Tibial nerve (tissue), 4 donors: Measurements from ENCODE around the gene SMPD2.

ENCODE experiments used
- CTCF ChIP-seq, 5 experiments: fragments of 200-600 bp in 3 of 5; fragments of 450-650 bp in 2 of 5; sonication (generic) in 3 of 5; IDR thresholded peaks; one replicate each; pipeline ENCODE4 v1.5.1; 2016 to 2019; ENCODE audit warnings: antibody characterized with exemption in 5 of 5, mild to moderate bottlenecking in 3 of 5, moderate library complexity in 2 of 5
- EP300 ChIP-seq, 2 donors: sonication (generic); formaldehyde crosslinking; IDR thresholded peaks; one replicate each; pipeline ENCODE4 v1.6.1; 2017; ENCODE audit warnings: antibody characterized with exemption in 2 of 2, mild to moderate bottlenecking in 1 of 2
- POLR2A ChIP-seq, 2 donors: fragments of 450-650 bp; IDR thresholded peaks; one replicate each; pipeline ENCODE4 v1.6.1; 2017; ENCODE audit warnings: antibody characterized with exemption in 2 of 2, mild to moderate bottlenecking in 2 of 2, moderate library complexity in 2 of 2

- TF ChIP-seq CTCF (IDR thresholded peaks at IDR 0.05) (no peak), POLR2A (IDR thresholded peaks at IDR 0.05) (no peak), EP300 (IDR thresholded peaks at IDR 0.05) (no peak)
Measured at GRCh38 chr6:109457562-109457996, 17.1 kb downstream of the SMPD2 start.
